AG09309 (cell line): Measurements from ENCODE around the gene MAP1B.

ENCODE experiments used
- DNase-seq: peaks from one replicate; pipeline ENCODE4 v3.0.0-alpha.2; 2010; ENCODE audit warnings: low read depth
- H3K4me3 ChIP-seq: 2 replicates; pipeline ENCODE4 v1.5.1; 2011; ENCODE audit warnings: mild to moderate bottlenecking, low read depth, low read length, moderate library complexity; ENCODE audit not compliant: control insufficient read depth
- CTCF ChIP-seq: IDR thresholded peaks from 2 replicates; pipeline ENCODE4 v1.5.1; 2011; ENCODE audit warnings: mild to moderate bottlenecking, low read depth, low read length, inconsistent platforms; ENCODE audit not compliant: insufficient read depth, control insufficient read depth; ENCODE audit errors: missing control alignments

MAP1B gene

DNA sequence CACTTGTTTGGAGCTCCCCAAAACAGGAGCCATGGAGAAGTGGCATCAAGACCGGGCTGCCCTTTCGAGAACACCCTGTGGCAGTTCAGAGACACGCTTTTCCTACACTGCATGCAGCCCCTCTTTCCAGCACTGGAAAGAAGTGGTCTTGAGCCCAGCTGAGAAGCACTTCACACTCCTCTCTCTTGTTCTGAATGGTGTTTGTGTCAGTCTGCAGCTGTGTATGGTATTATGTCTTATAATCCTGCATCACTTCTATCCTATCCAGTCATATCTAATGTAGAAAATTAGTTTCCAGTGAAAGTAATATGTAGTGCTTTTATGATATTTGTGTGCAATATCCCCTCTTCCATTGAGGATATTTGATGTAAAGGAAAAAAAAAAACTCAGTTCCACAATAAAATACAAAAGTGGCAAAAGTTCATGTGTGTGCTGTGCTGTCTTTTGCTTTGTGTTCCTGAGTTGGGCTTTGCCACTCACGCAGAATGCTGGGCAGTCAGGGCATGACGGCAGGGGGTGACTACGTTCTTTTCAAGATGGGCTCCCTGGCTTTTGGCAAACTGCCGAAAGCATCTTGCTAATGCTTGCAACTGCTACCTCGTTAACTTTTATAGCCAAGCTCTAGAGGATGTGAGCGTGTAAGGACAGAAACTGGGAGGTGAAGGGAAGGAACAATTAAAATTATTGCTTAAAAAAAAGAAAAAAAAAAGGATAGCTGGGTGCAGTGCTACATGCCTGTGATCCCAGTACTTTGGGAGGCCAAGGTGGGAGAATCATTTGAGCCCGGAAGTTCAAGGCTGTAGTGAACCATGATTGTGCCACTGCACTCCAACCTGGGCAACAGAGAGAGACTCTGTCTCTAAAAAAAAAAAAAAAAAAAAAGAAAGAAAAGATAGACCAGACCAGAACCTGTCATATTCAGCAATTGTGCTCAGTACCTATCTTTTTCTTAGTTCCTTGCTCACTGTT, 102.2 kb downstream of the MAP1B start:
- no peak overlapping the region for H3K4me3 ChIP-seq
- TF ChIP-seq CTCF: no peak
- no peak for DNase-seq

GRCh38 chr5:72210888-72211678, 103.8 kb downstream of the MAP1B start:
- no peak for TF ChIP-seq CTCF
- peak overlapping the region; percentile 2 for H3K4me3 ChIP-seq
- peak; percentile 34 for DNase-seq

DNA sequence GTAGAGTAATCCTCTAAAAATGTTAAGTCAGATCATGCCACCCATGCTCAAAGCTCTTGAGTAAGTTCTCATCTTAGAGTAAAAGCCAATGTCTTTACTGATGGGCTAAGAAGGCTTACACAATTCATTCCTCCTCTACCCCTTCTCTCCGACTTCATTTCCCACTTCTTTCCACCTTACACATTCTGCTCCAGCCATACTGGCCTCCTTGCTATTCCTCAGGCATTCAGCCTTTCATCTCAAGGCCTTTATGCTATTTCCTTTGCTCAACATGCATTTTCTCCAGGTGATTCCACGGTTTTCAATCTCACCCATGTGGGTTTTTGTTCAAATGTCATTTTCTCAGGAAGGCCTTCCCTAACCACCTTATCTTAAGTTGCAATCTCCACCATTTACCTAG, 104.9 kb downstream of the MAP1B start:
- H3K4me3 ChIP-seq: no peak overlapping the region
- no peak for DNase-seq
- no peak for TF ChIP-seq CTCF

DNA sequence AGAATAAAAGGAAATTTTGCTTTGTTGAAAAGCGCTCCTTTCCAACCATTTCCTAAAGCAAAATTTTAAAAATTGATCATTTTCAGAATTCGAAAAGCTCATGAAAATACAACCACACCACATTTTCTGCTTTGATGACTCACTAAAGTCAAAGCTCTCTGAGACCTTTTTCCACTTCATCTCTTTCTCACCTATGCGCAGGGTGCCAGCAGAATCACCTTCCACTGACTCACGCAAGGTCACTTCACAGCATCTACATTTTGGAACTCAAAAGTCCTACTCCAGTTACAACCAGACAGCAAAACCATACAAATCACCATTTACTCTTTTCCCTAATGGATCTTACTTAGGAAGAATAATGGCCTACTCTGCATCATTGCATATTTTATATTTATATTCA, 106.2 kb downstream of the MAP1B start:
- no peak for DNase-seq
- no peak overlapping the region for H3K4me3 ChIP-seq
- TF ChIP-seq CTCF: no peak

DNA sequence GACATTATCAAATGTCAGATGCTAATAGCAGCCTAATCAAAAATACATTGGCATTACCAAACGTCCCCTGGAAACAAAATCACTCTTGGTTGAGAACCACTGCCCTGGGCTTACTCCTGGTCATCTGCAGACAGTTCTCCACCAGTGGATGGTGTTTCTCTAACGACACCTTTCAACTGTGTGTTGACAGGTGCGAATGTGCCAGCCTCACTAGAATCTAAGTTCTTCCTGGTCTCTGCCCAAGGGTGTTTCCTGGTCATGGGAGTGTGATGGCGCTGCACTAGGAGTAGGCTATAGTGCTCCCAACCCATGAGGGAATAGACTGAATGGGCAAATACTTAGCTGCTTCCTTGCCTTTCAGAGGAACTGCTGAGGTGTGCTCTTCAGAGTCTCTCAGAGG, 106.9 kb downstream of the MAP1B start:
- no peak overlapping the region for H3K4me3 ChIP-seq
- TF ChIP-seq CTCF: no peak
- DNase-seq: no peak

- H3K4me3 ChIP-seq: no peak overlapping the region
- TF ChIP-seq CTCF: no peak
- DNase-seq: no peak
Measured at GRCh38 chr5:72216756-72217155, 109.5 kb downstream of the MAP1B start.
